Spleen (tissue), 7 donors: Measurements from ENCODE around the gene ADGRG1.

Experiments used
- CTCF ChIP-seq, 11 experiments: fragments of 200-600 bp in 7 of 11; fragments of 450-650 bp in 4 of 11; sonication (generic) in 4 of 11; IDR thresholded peaks in 8 of 11; conservative IDR thresholded peaks in 3 of 11; 1 replicate in 7 of 11; 2 replicates in 4 of 11; pipeline versions ENCODE4 v1.4.0 to v1.8.0; 2016 to 2021; ENCODE audit warnings: antibody characterized with exemption in 11 of 11, inconsistent platforms in 4 of 11, mild to moderate bottlenecking in 1 of 11
- POLR2A ChIP-seq, 3 donors: fragments of 450-650 bp; IDR thresholded peaks; one replicate each; pipeline ENCODE4 v1.5.1; 2017; ENCODE audit warnings: antibody characterized with exemption in 3 of 3, mild to moderate bottlenecking in 1 of 3
- POLR2AphosphoS5 ChIP-seq, 3 donors: sonication (generic); formaldehyde crosslinking; IDR thresholded peaks; one replicate each; pipeline ENCODE4 v1.5.1; 2017; ENCODE audit warnings: antibody characterized with exemption in 3 of 3
- donor health status: DM: no; HTN: no; CAD: no; lungs with moderate emphysema.
- donor health status: DM: no; HTN: no; CAD: no.
- donor health status: DM: no; HTN: no; CAD: no.

- TF ChIP-seq CTCF (IDR thresholded peaks at IDR 0.05 in 8 of 11, conservative IDR thresholded peaks at IDR 0.05 in 3 of 11): no peak
- TF ChIP-seq POLR2A (IDR thresholded peaks at IDR 0.05): no peak
- no peak for TF ChIP-seq POLR2AphosphoS5 (IDR thresholded peaks at IDR 0.05)
Observed at GRCh38 chr16:57644383-57645014, 16.1 kb downstream of the ADGRG1 start.
